K562 (cell line): ENCODE results near the gene SNAP23. TPM values are rescaled to one million over a fixed set of nuclear protein-coding genes. Genes with fewer than 3 reads are reported as not detected.

Experiments
- CHAMP1 ChIP-seq: fragments of 450-650 bp; IDR thresholded peaks from 2 replicates; pipeline ENCODE4 v1.6.1; 2016; ENCODE audit warnings: mild to moderate bottlenecking
- CHD7 ChIP-seq: fragments of 200-600 bp; sonication (generic); IDR thresholded peaks from one replicate; pipeline ENCODE4 v1.6.1; 2012; ENCODE audit warnings: mild to moderate bottlenecking, low read depth, low read length, inconsistent platforms
- E4F1 ChIP-seq: fragments of 250-450 bp; sonication (Bioruptor Pico); IDR thresholded peaks from 2 replicates; pipeline ENCODE4 v1.5.0; 2021; ENCODE audit warnings: mild to moderate bottlenecking, borderline replicate concordance
- GABPA ChIP-seq: fragments of 200-800 bp; sonication (Bioruptor generic); conservative IDR thresholded peaks from 2 replicates; pipeline ENCODE4 v1.6.1; 2016; ENCODE audit warnings: low read depth, missing genetic modification characterization, missing compliant biosample characterization
- HNRNPK ChIP-seq: fragments of 200-400 bp; formaldehyde crosslinking; IDR thresholded peaks from one replicate; pipeline ENCODE4 v1.6.1; 2018; ENCODE audit warnings: mild to moderate bottlenecking, low read depth, low read length; ENCODE audit not compliant: poor library complexity, severe bottlenecking
- IFI16 ChIP-seq: fragments of 250-450 bp; sonication (Bioruptor Pico); IDR thresholded peaks from 2 replicates; pipeline ENCODE4 v2.1.2; 2022; ENCODE audit warnings: mild to moderate bottlenecking, inconsistent platforms
- NCOA1 ChIP-seq: fragments of 450-650 bp; IDR thresholded peaks from 2 replicates; pipeline ENCODE4 v1.6.1; 2016; ENCODE audit warnings: low read depth
- SRSF9 ChIP-seq: fragments of 200-400 bp; formaldehyde crosslinking; IDR thresholded peaks from 2 replicates; pipeline ENCODE4 v1.6.1; 2017; ENCODE audit warnings: low read depth, low read length, borderline replicate concordance
- TCFL5 ChIP-seq: fragments of 250-450 bp; sonication (Bioruptor Pico); conservative IDR thresholded peaks from 2 replicates; pipeline ENCODE4 v1.6.1; 2021; ENCODE audit warnings: mild to moderate bottlenecking, moderate library complexity, matching md5 sums
- ZNF696 ChIP-seq: fragments of 250-450 bp; sonication (Bioruptor Pico); conservative IDR thresholded peaks from 2 replicates; pipeline ENCODE4 v1.4.0; 2020; ENCODE audit warnings: mild to moderate bottlenecking, moderate library complexity
- ZNF75A ChIP-seq: fragments of 450-650 bp; formaldehyde crosslinking; IDR thresholded peaks from 2 replicates; pipeline ENCODE4 v1.4.0; 2020; ENCODE audit warnings: mild to moderate bottlenecking
- polyA plus RNA-seq, 8 experiments: library from polyadenylated mRNA; depleted of rRNA in 4 of 8; stranded (reverse) in 5 of 8; unstranded in 3 of 8; fragments of >200 nt; fragmentation: Nextera tagmentation in 2 of 8; fragmentation: Illumina TruSeq in 1 of 8; extraction: Ambion mirVana in 2 of 8; extraction: Trizol in 1 of 8; gene quantifications; 2 replicates each; pipeline versions ENCODE4 v1.2.1 to v1.2.3, GENCODE V29; 2011 to 2014; ENCODE audit warnings: inconsistent platforms in 1 of 8, missing spikeins in 1 of 8
- total RNA-seq, 7 experiments: library from RNA; depleted of rRNA in 6 of 7; stranded (reverse); fragments of >200 nt in 6 of 7; fragmentation: Illumina TruSeq in 2 of 7; extraction: Trizol in 2 of 7; gene quantifications; 2 replicates each; pipeline versions ENCODE4 v1.2.1 to v1.2.3, GENCODE V29; 2011 to 2021; ENCODE audit warnings: low replicate concordance in 1 of 7

Gene SNAP23
- total and polyA plus RNA-seq, 9 of the 15 experiments (the other 6 are each of a cell fraction or from before 2014, with no cell fraction given): 78.9 to 168 (median 117) TPM

GRCh38 chr15:42499858-42500609 is 4.6 kb downstream of the SNAP23 start (continued):
- no peak for TF ChIP-seq CHD7
- TF ChIP-seq GABPA (tag): no peak
- no peak for TF ChIP-seq CHAMP1
- TF ChIP-seq ZNF75A (CRISPR knock-in tag): no peak
- no peak for TF ChIP-seq ZNF696 (CRISPR knock-in tag)
- TF ChIP-seq HNRNPK: no peak
- no peak for TF ChIP-seq E4F1
- TF ChIP-seq SRSF9: no peak
- TF ChIP-seq NCOA1: peak; percentile 26; the same call in 1 of the 2 replicates
- no peak for TF ChIP-seq IFI16 (CRISPR knock-in tag)
- TF ChIP-seq TCFL5 (CRISPR knock-in tag): no peak
